DMS114 treated with DMSO at 0.1 percent for 48 hours (cell line): Measurements from ENCODE around the gene DHDH.
"Not testable (repeated sequence)": the region's sequence is repeated elsewhere in the genome, so short reads cannot be mapped to it uniquely, and the experiment has no call there.

Experiments used
- DNase-seq: peaks from one replicate; lab custom pipeline; 2025; ENCODE audit not compliant: unreplicated experiment; lab: John Stamatoyannopoulos, UW

DHDH gene

DNA sequence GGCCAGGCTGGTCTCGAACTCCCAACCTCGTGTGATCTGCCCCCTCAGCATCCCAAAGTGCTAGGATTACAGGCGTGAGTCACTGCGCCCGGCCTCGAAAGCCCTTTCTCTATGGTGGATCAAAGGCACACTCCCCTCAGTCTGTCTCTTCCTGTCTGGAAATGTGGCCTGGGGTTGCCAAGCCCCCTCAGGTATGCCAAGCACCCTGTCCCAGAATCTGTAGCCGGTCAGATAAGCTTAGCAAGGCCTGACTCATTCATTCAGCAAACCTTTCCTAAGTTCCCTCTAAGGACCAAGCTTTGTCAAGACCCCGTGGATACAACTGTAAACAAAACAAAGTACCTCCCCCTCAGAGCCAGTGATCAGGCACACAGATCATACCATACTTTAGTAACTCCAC, 19.3 kb upstream of the DHDH start:
- DNase-seq, result no peak

DNA sequence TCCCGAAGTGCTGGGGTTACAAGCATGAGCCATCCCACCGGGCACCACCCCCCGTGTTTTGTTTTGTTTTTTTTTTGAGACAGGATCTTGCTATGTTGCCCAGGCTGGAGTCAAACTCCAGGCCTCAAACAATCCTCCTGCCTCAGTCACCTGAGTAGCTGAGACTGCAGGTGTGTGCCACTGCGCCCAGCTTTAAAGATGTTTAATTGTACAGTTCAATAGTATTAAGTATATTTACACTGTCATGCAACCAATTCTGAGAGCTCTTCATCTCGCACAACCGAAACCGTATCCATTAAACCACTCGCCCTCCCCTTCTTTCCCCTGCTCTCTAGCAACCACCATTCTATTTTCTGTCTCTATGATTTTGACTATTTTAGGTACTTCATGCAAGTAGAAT, 17.7 kb upstream of the DHDH start:
- no peak for DNase-seq

DNA sequence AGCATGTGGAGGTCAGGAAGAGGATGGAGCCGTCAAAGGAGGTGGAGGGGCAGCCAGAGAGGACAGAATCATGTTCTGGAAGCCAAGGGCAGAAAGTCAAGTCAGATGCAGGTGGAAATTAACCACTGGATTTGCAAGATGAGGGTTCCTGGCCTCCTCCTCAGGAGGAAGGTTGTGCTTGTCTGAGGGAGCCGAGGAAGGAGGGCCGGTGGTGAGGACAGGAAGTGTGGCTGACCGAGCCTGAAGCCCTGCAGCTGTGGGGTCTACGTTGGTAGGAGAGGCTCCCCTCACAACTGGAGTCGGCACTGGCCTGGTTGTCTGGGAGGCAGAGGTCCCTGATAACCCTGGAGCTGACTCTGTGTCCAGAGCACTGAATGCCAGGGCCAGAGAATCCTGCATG, 15.4 kb upstream of the DHDH start:
- no peak for DNase-seq

DNA sequence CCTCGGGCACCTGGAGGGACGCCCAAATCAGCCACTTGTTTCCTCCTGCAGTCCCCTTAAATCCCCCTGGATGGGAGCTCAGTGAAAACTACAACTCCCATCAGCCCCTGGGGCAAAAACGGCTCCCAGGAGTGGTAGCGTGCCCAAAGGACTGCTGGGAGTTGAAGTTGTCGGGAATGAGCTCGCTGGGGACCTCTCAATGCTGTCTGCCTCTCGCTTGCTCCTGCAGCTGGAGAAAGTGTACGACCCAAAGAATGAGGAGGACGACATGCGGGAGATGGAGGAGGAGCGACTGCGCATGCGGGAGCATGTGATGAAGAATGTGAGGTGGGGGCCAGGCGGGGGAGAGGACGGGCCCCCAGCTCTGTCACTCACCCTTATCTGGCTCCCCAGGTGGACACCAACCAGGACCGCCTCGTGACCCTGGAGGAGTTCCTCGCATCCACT, 14.7 kb upstream of the DHDH start:
- no peak for DNase-seq

DNA sequence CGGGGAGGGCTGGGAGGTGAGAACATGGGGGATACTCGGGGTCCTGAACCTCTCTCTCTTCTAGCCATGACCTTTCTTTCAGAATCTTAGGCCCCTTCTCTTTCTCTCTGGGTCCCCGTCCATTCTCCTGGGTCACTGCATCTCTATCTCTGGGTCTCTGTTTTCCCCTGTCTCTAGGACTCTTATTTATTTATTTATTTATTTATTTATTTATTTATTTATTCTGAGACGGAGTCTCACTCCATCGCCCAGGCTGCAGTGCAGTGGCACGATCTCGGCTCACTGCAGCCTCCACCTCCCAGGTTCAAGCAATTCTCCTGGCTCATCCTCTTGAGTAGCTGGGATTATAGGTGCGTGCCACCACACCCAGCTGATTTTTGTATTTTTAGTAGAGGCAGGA, 14.2 kb upstream of the DHDH start:
- not testable (repeated sequence) for DNase-seq

DNA sequence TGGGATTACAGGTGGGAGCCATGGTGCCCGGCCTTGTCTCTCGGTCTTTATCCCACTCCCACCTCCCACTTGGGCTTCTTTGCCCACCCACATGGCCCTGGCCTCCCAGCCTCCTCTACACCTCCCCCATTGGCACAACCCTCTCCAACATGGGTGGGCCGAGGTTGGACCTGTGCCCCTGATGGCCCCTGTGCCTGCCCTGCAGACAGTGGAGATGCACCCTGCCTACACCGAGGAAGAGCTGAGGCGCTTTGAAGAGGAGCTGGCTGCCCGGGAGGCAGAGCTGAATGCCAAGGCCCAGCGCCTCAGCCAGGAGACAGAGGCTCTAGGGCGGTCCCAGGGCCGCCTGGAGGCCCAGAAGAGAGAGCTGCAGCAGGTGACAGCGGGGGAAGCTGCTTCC, 12.6 kb upstream of the DHDH start:
- DNase-seq, result no peak

DNA sequence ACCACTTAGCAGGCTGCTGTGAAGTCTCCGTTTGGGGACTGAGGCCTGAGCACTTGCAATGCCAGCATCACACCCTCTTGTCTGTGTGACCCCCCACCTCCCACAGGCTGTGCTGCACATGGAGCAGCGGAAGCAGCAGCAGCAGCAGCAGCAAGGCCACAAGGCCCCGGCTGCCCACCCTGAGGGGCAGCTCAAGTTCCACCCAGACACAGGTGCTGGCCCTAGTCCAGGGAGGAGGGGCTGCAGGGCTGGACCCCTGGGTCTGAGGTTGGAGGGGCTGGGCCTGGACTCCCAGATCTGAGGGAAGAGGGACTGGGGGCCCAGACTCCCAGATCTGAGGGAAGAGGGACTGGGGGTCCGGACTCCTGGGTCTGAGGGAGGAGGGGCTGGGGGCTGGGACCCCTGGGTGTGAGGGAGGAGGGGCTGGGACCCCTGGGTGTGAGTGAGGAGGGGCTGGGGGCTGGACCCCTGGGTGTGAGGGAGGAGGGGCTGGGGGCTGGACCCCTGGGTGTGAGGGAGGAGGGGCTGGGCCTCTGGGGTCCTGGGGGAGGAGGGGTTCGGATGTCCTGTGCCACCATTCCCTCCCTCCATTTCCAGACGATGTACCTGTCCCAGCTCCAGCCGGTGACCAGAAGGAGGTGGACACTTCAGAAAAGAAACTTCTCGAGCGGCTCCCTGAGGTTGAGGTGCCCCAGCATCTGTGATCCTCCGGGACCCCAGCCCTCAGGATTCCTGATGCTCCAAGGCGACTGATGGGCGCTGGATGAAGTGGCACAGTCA, 11.6 kb upstream of the DHDH start:
- DNase-seq, result no peak

DNA sequence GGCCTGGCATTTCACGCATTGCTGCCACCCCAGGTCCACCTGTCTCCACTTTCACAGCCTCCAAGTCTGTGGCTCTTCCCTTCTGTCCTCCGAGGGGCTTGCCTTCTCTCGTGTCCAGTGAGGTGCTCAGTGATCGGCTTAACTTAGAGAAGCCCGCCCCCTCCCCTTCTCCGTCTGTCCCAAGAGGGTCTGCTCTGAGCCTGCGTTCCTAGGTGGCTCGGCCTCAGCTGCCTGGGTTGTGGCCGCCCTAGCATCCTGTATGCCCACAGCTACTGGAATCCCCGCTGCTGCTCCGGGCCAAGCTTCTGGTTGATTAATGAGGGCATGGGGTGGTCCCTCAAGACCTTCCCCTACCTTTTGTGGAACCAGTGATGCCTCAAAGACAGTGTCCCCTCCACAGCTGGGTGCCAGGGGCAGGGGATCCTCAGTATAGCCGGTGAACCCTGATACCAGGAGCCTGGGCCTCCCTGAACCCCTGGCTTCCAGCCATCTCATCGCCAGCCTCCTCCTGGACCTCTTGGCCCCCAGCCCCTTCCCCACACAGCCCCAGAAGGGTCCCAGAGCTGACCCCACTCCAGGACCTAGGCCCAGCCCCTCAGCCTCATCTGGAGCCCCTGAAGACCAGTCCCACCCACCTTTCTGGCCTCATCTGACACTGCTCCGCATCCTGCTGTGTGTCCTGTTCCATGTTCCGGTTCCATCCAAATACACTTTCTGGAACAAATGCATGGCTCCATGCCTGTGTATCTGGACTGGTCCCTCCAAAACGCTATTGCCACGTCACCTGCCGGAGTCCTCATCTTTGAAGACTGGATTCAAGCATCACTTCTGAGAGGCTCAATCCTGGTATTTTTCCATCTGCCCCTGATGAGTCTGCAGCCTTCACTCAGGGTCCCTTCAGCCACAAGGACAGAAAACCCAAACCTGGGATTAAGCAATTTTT, 10.7 kb upstream of the DHDH start:
- DNase-seq, result no peak

DNA sequence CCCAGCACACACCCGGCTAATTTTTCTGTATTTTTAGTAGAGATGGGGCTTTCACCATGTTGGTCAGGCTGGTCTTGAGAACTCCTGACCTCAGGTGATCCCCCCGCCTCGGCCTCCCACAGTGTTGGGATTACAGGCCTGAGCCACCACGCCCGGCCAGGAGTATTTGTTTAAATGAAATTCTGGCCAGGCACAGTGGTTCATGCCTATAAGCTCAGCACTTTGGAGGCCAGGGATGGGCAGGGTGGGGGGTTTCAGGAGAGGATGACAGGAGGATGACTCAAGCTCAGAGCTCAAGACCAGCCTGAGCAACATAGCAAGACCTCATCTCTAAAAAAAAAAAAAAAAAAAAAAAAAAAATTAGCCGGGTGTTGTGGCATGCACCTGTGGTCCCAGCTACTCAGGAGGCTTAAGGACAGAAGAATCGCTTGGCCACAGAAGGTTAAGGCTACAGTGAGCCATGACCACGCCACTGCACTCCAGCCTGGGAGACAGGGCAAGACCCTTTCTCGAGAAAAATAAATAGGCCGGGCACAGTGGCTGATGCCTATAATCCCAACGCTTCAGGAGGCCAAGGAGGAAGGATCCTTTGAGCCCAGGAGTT, 8.2 kb upstream of the DHDH start:
- DNase-seq, result no peak

DNA sequence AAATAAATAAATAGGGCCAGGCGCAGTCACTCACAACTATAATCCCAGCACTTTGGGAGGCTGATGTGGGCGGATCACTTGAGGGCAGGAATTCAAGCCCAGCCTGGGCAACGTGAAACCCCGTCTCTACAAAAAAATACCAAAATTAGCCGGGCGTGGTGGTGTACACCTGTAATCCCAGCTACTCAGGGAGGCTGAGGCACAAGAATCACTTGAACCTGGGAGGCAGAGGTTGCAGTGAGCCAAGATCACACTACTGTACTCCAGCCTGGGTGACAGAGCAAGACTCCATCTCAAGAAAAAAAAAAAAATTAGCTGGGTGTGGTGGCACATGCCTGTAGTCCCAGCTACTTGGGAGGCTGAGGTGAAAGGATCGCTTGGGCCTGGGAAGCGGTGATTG, 7.6 kb upstream of the DHDH start:
- not testable (repeated sequence) for DNase-seq

DNA sequence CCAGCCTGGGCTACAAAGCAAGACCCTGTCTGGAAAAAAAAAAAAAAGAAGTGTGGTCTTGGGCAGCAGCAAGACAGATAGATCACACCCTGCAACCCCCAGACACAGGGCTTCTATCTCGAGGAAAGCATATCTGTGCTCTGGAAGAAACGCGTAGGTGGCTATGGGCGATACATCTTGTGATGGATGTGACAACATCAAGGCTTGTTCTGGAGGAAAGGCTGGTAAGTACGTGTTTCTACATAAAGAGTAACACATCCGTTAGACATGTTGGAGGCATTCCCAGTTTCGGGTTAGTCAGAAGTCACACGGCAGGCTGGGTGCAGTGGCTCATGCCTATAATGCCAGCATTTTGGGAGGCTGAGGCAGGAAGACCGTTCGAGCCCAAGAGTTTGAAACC, 6.6 kb upstream of the DHDH start:
- DNase-seq, result no peak

DNA sequence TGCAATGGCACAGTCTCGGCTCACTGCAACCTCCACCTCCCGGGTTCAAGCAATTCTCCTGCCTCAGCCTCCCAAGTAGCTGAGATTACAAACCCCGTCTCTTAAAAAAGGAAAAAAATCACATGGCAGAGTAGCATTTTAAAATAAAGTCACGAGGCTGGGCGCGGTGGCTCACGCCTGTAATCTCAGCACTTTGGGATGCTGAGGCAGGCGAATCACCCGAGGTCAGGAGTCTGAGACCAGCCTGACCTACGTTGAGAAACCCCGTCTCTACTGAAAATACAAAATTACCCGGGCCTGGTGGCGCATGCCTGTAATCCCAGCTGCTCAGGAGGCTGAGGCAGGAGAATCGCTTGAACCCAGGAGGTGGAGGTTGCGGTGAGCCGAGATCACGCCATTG, 5.8 kb upstream of the DHDH start:
- DNase-seq, result not testable (repeated sequence)

DNA sequence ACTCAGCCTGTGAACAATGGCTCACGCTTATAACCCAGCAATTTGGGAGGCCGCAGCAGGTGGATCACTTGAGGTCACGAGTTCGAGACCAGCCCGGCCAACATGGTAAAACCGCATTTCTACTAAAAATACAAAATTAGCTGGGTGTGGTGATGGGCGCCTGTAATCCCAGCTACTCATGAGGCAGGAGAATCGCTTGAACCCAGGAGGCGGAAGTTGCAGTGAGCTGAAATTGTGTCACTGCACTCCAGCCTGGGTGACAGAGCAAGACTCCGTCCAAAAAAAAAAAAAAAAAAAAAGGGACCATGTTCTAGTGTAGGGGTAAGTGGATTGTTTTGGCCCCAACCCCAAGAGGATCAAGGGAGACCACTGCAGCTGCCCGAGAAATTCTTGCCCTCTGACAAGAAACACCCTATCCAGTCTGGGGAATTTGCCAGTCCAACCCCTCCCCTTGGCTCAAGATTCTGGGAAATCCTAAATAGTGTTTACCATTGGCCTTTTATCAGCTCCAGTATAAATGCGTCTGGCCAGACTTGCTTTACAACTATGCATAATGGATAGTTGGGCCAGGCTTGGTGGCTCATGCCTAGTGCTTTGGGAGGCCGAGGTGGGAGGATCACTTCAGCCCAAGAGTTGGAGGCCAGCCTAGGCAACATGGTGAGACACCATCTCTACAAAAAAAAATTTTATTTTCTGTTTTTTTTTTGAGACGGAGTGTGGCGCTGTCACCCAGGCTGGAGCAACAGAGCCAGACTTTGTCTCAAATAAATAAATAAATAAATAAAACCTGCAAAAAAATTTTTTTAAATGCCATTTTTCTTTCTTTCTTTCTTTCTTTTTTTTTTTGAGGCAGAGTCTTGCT, 5.1 kb upstream of the DHDH start:
- no peak for DNase-seq

DNA sequence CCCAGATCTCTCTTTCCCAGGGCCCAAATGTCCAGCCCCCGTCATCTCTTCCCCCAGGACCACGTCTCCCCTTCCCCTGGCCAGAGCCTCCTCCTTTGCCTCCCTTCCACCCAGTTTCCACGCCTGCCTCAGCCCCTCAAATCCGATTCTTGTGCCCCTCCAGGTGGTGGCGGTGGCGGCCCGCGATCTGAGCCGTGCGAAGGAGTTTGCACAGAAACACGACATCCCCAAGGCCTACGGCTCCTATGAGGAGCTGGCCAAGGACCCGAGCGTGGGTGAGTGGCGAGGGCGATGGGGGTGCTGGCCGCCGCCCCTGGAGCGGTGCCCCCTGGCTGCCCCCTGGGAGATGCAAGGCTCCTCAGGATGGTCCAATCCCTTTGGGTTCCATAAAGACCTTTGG, 1.3 kb downstream of the DHDH start:
- no peak for DNase-seq

DNA sequence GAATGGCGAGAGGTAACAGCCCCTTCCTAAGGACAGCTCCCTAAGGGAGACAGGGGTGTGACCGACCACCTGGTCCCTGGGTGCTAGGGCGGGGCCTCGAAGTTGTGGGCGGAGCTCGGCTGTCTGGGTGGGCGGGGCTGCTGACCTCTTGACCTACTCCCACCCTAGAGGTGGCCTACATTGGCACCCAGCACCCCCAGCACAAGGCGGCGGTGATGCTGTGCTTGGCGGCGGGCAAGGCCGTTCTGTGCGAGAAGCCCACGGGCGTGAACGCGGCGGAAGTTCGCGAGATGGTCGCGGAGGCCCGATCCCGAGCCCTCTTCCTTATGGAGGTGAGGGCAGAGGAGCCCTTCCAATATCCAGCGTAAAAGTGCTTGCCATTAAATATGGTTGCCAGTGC, 2.4 kb downstream of the DHDH start:
- DNase-seq, result no peak

DNA sequence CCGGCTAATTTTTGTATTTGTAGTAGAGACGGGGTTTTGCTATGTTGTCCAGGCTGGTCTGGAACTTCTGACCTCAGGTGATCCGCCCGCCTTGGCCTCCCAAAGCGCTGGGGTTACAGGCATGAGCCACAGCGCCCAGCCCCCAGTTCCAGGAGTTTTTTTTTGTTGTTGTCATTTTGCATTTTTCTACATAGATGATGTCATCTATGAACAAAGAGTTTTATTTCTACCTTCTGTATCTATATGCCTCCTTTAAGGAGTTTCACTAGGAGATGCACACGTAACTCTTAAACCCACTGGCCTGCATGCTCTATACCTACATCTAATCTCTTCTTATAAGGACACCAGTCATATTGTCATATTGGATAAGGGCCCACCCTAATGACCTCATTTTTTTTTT, 4.8 kb downstream of the DHDH start:
- no peak for DNase-seq

DNA sequence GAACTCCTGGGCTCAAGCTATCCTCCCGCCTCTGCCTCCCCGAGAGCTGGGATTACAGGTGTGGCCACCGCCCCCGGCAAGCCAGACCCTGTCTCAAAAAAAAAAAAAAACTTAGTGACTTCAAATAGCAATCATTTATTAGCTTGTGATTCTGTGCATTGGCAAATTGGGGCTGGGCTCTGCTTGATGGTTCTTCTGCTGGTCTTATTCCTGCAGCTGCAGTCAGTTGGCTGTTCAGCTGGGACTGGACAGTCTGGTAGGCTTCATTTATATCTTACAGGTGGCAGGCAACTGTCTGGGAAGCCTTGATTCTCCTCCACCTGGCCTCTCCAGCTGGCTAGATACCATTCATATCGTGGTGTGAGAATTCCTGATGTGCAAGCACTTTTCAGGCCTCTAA, 7.4 kb downstream of the DHDH start:
- DNase-seq, result no peak

DNA sequence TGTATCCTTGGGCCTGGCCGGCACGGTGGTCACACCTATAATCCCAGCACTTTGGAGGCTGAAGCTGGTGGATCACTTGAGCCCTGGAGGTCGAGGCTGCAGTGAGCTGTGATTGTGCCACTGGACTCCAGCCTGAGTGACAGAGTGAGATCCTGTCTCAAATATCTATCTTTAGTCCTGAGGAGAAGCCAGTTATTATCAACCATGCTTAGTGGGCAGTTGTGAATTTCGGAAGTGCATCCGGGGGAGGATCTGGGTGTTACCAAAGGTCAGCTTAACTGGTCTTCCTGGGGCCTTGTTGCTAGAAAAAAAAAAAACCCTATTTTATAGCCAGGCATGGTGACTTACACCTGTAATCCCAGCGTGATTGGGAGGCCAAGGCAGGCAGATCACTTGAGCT, 9.6 kb downstream of the DHDH start:
- no peak for DNase-seq

DNA sequence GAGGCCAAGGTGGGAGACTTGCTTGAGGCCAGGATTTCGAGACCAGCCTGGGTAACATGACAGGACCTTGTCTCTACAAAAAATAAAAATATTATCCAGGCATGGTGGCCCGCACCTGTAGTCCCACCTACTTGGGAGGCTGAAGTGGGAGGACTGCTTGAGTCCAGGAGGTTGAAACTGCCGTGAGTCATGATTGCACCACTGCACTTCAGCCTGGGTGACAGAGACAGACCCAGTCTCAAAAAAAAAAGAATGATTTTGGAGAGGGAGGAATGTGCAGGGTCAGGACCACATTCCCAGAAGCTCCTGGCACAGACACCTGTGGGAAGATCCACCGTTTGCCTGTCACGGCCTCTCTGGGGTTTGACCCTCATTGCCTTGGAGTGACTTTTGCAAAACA, 11.9 kb downstream of the DHDH start:
- no peak for DNase-seq

DNA sequence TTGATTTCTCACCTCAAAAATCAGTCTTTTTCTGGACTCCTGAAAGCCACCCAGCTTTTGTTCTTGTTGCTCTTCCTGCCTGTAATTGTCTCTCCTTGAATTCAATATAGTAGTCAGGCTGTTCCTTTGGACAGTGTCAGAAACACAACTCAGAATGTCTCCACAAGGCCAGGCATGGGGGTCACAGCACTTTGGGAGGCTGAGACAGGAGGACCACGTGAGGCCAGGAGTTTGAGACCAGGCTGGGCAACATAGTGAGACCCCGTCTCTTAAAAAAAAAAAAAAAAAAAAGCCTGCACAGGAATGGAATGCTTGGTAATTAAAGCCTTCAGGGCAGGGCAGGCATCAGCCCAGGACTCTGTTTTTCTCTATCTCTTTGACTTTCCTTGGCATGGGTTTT, 12.3 kb downstream of the DHDH start:
- DNase-seq, result no peak
